ENCODE results near the gene ACSS3. TPM values are rescaled to one million over a fixed set of nuclear protein-coding genes. Genes with fewer than 3 reads are reported as not detected.

ACSS3 gene
- total RNA-seq, 4 donors from 2014 or later, result 5.0 to 13.6 (median 7.8) TPM

DNA sequence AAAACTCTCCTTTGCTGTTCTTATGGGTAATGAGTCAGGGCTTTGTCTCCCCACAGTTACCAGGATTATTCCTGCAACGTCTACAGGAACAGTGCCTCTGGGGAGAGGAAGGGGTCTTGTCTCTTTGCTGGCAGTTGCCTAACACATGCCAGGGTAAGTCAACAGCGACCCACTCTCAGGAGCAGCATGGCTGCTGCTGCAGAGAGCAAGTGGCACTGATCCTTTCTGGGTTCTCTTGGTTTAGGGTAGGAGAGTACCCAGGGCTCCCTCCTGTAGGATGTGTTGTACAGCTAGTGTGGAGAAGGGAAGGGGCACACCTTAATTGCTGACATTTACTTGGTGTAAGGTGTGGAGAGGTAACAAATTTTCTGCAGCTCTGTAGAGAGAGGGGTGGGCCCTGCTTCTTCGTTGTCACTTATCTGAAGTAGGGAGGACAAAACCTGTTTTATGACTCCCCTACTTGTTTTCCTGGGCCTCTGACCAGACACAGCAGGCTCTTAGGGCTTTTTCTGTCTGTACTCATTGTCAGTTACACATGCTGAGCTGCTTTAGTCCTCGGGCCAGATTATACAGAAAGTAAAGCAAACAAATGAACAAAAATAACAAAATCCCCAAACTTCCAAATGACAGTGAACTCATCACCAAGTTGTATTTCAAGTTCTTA is 168.2 kb downstream of the ACSS3 start:
- ATAC-seq, result no peak
- in situ Hi-C loops (cut with MboI; ENCODE audit: low sequenced_read_pairs in 4 of 4) (no loop called here), intact Hi-C loops (cut with DNase I; ENCODE audit: low total_unique reads) (no loop called here)

DNA sequence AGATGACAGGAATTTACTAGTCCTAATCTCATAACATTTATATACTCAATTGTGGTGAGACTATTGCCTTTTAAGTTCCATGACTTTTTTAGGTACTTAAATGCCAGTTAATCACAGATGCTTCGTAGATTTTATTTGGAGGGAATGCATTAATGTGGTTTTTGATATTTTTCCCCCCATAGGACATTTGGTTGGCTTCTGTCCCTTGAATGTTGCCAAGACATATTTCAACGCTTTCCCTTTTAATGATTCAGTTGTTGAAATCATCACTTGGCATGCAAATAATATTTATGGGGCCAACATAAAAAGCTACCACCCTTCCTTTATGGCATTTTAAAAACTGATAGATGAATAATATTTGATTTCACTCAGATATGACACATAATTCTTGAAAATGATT is 172.1 kb downstream of the ACSS3 start:
- no peaks in the 10 kb centered on the region for H3K4me1 ChIP-seq
- no peak overlapping the region for H3K27ac ChIP-seq
- H3K9me3 ChIP-seq, result no peaks in the 10 kb centered on the region
- intact Hi-C loops (cut with DNase I; ENCODE audit: low total_unique reads), result no loop called here
- H3K27me3 ChIP-seq, result no peaks in the 10 kb centered on the region
- H3K36me3 ChIP-seq, result no peaks in the 10 kb centered on the region
- TF ChIP-seq, protein P1, sequence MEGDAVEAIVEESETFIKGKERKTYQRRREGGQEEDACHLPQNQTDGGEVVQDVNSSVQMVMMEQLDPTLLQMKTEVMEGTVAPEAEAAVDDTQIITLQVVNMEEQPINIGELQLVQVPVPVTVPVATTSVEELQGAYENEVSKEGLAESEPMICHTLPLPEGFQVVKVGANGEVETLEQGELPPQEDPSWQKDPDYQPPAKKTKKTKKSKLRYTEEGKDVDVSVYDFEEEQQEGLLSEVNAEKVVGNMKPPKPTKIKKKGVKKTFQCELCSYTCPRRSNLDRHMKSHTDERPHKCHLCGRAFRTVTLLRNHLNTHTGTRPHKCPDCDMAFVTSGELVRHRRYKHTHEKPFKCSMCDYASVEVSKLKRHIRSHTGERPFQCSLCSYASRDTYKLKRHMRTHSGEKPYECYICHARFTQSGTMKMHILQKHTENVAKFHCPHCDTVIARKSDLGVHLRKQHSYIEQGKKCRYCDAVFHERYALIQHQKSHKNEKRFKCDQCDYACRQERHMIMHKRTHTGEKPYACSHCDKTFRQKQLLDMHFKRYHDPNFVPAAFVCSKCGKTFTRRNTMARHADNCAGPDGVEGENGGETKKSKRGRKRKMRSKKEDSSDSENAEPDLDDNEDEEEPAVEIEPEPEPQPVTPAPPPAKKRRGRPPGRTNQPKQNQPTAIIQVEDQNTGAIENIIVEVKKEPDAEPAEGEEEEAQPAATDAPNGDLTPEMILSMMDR (IDR thresholded peaks at IDR 0.05 in 4 of 5, conservative IDR thresholded peaks at IDR 0.05 in 1 of 5), result no peak
- no peak for TF ChIP-seq POLR2A (IDR thresholded peaks at IDR 0.05)
- no peak for ATAC-seq
- no peak for DNase-seq
- H3K4me3 ChIP-seq, result no peak overlapping the region
- in situ Hi-C loops (cut with MboI; ENCODE audit: low sequenced_read_pairs in 4 of 4), result loop anchor here in 1 of 4 donors (25.0 kb wide), 1 partner anchor 838 kb away; no protein-coding TSS in a partner anchor

More for the DNA sequence above, 168.2 kb downstream of the ACSS3 start:
- no peaks in the 10 kb centered on the region for H3K36me3 ChIP-seq
- H3K9me3 ChIP-seq, result no peaks in the 10 kb centered on the region
- no peak overlapping the region for H3K4me3 ChIP-seq
- H3K27me3 ChIP-seq, result no peaks in the 10 kb centered on the region
- no peak overlapping the region for H3K27ac ChIP-seq
- TF ChIP-seq, protein P1 (IDR thresholded peaks at IDR 0.05 in 4 of 5, conservative IDR thresholded peaks at IDR 0.05 in 1 of 5), result no peak
- no peak for TF ChIP-seq POLR2A (IDR thresholded peaks at IDR 0.05)
- no peaks in the 10 kb centered on the region for H3K4me1 ChIP-seq
- DNase-seq, result no peak

DNA sequence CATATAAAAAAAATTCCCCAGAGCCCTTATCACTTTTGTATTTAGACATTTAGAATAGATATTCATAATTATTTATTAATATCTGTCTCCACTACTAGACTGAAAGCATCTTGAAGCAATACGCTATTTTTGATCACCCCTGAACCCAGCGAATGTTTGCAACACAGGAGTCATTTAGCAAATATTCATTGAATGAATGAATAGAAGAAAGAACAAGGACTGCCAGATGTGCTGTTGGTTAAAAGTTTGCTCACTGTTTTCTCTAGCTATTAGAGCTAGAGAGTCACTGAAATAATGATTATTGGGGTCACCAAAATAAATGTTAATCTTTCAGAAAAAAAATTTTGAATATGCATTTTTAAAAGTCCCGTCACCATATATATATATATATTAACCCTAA is 174.3 kb downstream of the ACSS3 start:
- H3K36me3 ChIP-seq, result peaks cover 0 to 4% of the 10 kb centered on the region in 2 donors
- no peak overlapping the region for H3K4me3 ChIP-seq
- H3K4me1 ChIP-seq, result no peaks in the 10 kb centered on the region
- in situ Hi-C loops (cut with MboI; ENCODE audit: low sequenced_read_pairs in 4 of 4) (loop anchor here in 1 of 4 donors (25.0 kb wide), 1 partner anchor 840 kb away; no protein-coding TSS in a partner anchor), intact Hi-C loops (cut with DNase I; ENCODE audit: low total_unique reads) (no loop called here)
- ATAC-seq (no peak), DNase-seq (no peak)
- no peaks in the 10 kb centered on the region for H3K27me3 ChIP-seq
- H3K9me3 ChIP-seq, result no peaks in the 10 kb centered on the region
- no peak overlapping the region for H3K27ac ChIP-seq
- TF ChIP-seq, protein P1 (IDR thresholded peaks at IDR 0.05 in 4 of 5, conservative IDR thresholded peaks at IDR 0.05 in 1 of 5), result no peak
- no peak for TF ChIP-seq POLR2A (IDR thresholded peaks at IDR 0.05)

DNA sequence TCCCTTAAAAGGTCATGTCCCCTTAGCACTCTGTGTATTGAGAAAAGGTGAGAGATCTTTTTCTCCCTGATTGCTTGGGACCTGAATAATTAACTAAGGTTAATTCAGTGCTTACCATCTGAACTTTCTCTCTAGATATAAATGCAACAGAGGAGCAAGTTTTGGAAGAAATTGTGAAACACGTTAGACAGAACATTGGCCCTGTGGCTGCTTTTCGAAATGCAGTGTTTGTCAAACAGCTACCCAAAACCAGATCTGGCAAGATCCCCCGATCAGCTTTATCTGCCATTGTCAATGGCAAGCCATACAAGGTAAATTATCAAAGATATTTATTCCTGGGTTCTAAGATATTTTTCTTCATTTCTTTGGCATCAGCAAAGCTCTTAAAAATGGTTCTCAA is 175.5 kb downstream of the ACSS3 start:
- H3K27ac ChIP-seq, result no peak overlapping the region
- no peaks in the 10 kb centered on the region for H3K9me3 ChIP-seq
- ATAC-seq, result no peak
- in situ Hi-C loops (cut with MboI; ENCODE audit: low sequenced_read_pairs in 4 of 4) (loop anchor here in 1 of 4 donors (25.0 kb wide), 1 partner anchor 841 kb away; no protein-coding TSS in a partner anchor), intact Hi-C loops (cut with DNase I; ENCODE audit: low total_unique reads) (no loop called here)
- H3K4me1 ChIP-seq, result no peaks in the 10 kb centered on the region
- no peak for DNase-seq
- peaks cover 0 to 4% of the 10 kb centered on the region in 2 donors for H3K36me3 ChIP-seq
- H3K4me3 ChIP-seq, result no peak overlapping the region
- no peaks in the 10 kb centered on the region for H3K27me3 ChIP-seq
- TF ChIP-seq, protein P1 (IDR thresholded peaks at IDR 0.05 in 4 of 5, conservative IDR thresholded peaks at IDR 0.05 in 1 of 5), result no peak
- no peak for TF ChIP-seq POLR2A (IDR thresholded peaks at IDR 0.05)
